Kidney (tissue), 14 donors: Measurements from ENCODE around the gene STRN. TPM values are rescaled to one million over a fixed set of nuclear protein-coding genes. Genes with fewer than 3 reads are reported as not detected.
"Not testable (repeated sequence)": the region's sequence is repeated elsewhere in the genome, so short reads cannot be mapped to it uniquely, and the experiment has no call there.

Experiments
- DNase-seq, 5 donors: peaks; one replicate each; pipeline ENCODE4 v3.0.0-alpha.2; 2013 to 2020
- FAIRE-seq: peaks from 2 replicates; lab custom pipeline; 2012; peaks lifted over from hg19 to GRCh38; lab: Jason Lieb, UNC
- H3K27ac ChIP-seq, 2 donors: one replicate each; pipeline ENCODE4 v1.7.0; 2013; ENCODE audit warnings: low read depth in 2 of 2, low read length in 2 of 2, inconsistent platforms in 1 of 2
- H3K27me3 ChIP-seq: one replicate; pipeline ENCODE4 v1.7.1; 2013; ENCODE audit warnings: low read length, inconsistent platforms; ENCODE audit not compliant: control insufficient read depth, insufficient read depth
- H3K36me3 ChIP-seq, 3 donors: one replicate each; pipeline versions ENCODE4 v1.7.0 to v1.7.1; 2013; ENCODE audit warnings: low read length in 3 of 3, control low read depth in 1 of 3, inconsistent platforms in 1 of 3; ENCODE audit not compliant: insufficient read depth in 3 of 3, control insufficient read depth in 2 of 3
- H3K4me1 ChIP-seq, 3 donors: one replicate each; pipeline versions ENCODE4 v1.7.0 to v1.7.1; 2013; ENCODE audit warnings: low read length in 3 of 3, inconsistent platforms in 1 of 3, low read depth in 1 of 3; ENCODE audit not compliant: control insufficient read depth in 2 of 3, insufficient read depth in 2 of 3
- H3K4me3 ChIP-seq, 3 donors: one replicate each; pipeline versions ENCODE4 v1.7.0 to v1.8.1; 2013; ENCODE audit warnings: low read length in 3 of 3, control low read depth in 1 of 3, inconsistent platforms in 1 of 3
- H3K9ac ChIP-seq, 3 donors: one replicate each; pipeline versions ENCODE4 v1.7.0 to v1.7.1; 2013; ENCODE audit warnings: low read length in 3 of 3, control low read depth in 1 of 3, inconsistent platforms in 1 of 3
- H3K9me3 ChIP-seq, 3 donors: one replicate each; pipeline versions ENCODE4 v1.7.0 to v1.7.1; 2013; ENCODE audit warnings: low read length in 3 of 3, control low read depth in 1 of 3, inconsistent platforms in 1 of 3; ENCODE audit not compliant: control insufficient read depth in 2 of 3, insufficient read depth in 1 of 3
- CTCF ChIP-seq: IDR thresholded peaks from 3 replicates; pipeline ENCODE4 v1.5.1; 2012; ENCODE audit warnings: mild to moderate bottlenecking, moderate library complexity, borderline replicate concordance; ENCODE audit not compliant: insufficient read depth; ENCODE audit errors: extremely low read depth
- intact Hi-C: fragments of 100-400 bp; cut with DNase I; formaldehyde crosslinking; loops from one replicate; pipeline ENCODE4 v1.11.1; 2022
- polyA plus RNA-seq: library from polyadenylated mRNA; stranded (reverse); fragments of 350-450 nt; fragmentation: Illumina TruSeq; extraction: RNeasy Lipid Tissue Mini Kit (QIAGEN cat#74804); gene quantifications from one replicate; pipeline ENCODE4 v1.2.3, GENCODE V29; 2014; ENCODE audit warnings: low read depth, low replicate concordance; ENCODE audit not compliant: insufficient read depth
- total RNA-seq: library from RNA; stranded (reverse); fragmentation: NEBNext Ultra II Directional; extraction: Animal tissue kit (Norgen Biotek cat#: 25700); gene quantifications from one replicate; pipeline ENCODE4 v1.2.1, GENCODE V29; 2021
- donor health status: control.
- donor health status: control.
- donor health status: control.
- donor health status: control.
- donor health status: control.
- donor health status: DM: yes; HTN: yes; CAD: no.
- donor health status: Normal renal cell carcinoma (clear cell type).

Gene STRN
- total and polyA plus RNA-seq, 2 donors from 2014 or later = 3.7 to 42.7 TPM

- Histone ChIP-seq H3K27ac (no peak overlapping the region), H3K27me3 (no peaks in the 10 kb centered on the region), H3K4me1 (no peaks in the 10 kb centered on the region), H3K9me3 (no peaks in the 10 kb centered on the region), H3K9ac (no peak overlapping the region), H3K36me3 (no peaks in the 10 kb centered on the region), H3K4me3 (no peak overlapping the region)
- FAIRE-seq = no peak
- intact Hi-C loops = no loop called here
- TF ChIP-seq CTCF = no peak
- DNase-seq = no peak
Measured at GRCh38 chr2:36831185-36831584, 135.2 kb downstream of the STRN start.

GRCh38 chr2:36824683-36825082 is 141.7 kb downstream of the STRN start:
- H3K36me3 ChIP-seq, FAIRE-seq, H3K27me3 ChIP-seq, intact Hi-C loops, H3K9me3 ChIP-seq, DNase-seq, H3K9ac ChIP-seq, H3K4me3 ChIP-seq, H3K27ac ChIP-seq, H3K4me1 ChIP-seq: not testable (repeated sequence)

GRCh38 chr2:36824273-36824672 is 142.1 kb downstream of the STRN start:
- no peaks in the 10 kb centered on the region for H3K27me3 ChIP-seq
- no peak overlapping the region for H3K9ac ChIP-seq
- intact Hi-C loops = no loop called here
- no peak for DNase-seq
- H3K4me1 ChIP-seq = no peaks in the 10 kb centered on the region
- H3K9me3 ChIP-seq = no peaks in the 10 kb centered on the region
- H3K36me3 ChIP-seq = no peaks in the 10 kb centered on the region
- no peak for FAIRE-seq
- no peak for TF ChIP-seq CTCF
- H3K27ac ChIP-seq = no peak overlapping the region
- H3K4me3 ChIP-seq = no peak overlapping the region

- Histone ChIP-seq H3K27ac (no peak overlapping the region), H3K27me3 (no peaks in the 10 kb centered on the region), H3K9ac (no peak overlapping the region), H3K36me3 (no peaks in the 10 kb centered on the region), H3K4me3 (no peak overlapping the region), H3K9me3 (no peaks in the 10 kb centered on the region), H3K4me1 (no peaks in the 10 kb centered on the region)
- no peak for TF ChIP-seq CTCF
- FAIRE-seq (no peak), DNase-seq (no peak)
- intact Hi-C loops = no loop called here
Measured at GRCh38 chr2:36823862-36824261, 142.5 kb downstream of the STRN start.
